Stimulated activated CD8-positive, alpha-beta memory T cell treated with anti-CD3 and anti-CD28 coated beads, Interleukin-4, amount 100 ng/mL, for 24 hours (primary cell): ENCODE data around the gene CNPPD1.

Experiments
- DNase-seq: peaks from one replicate; pipeline ENCODE4 v3.0.0-alpha.2; 2020; ENCODE audit warnings: low read depth

CNPPD1 gene

DNA sequence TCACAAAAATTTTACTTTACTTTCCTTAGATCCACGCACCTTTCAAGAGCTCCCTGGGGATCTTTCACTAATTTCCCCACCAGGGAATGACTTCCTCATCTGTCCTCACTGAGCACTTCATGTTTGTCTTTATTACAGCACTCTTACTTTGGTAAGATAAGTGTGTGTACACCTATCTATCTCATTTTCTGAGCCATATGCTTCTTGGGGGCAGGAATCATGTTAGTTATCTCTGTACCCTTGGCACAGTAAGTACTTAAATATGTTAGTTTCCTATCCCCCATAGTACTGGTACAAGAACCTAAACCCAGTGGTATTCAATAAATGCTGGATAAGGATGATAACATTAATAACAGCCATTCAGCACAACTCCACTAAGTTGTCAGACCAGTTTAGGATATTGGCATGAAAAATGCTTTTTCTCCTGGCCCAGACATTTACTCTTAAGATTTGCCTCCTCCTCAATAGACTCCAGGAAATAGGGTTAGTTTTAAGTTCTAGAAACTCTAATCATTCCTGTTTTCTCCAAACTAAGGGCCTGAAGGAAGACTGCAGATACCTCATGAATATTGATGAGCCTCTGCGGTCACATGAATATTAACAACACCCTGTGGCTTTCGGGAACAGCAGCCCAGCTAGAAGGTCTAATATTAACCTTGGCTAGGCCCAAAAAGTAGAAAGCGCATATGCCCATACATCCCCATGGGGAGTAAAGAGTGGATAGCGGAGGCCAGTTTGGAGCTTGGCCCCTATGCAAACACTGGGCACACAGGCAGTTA, 54.3 kb downstream of the CNPPD1 start:
- DNase-seq = no peak
